ENCODE measurements around the gene DPP4.

- TF ChIP-seq CTCF (IDR thresholded peaks at IDR 0.05; ENCODE audit: extremely low read depth in 1 of 2, insufficient read depth in 1 of 2, low read depth in 1 of 2, low read length in 2 of 2) (no peak), POLR2A (IDR thresholded peaks at IDR 0.05; ENCODE audit: low read depth, low read length) (no peak), EZH2 (IDR thresholded peaks at IDR 0.05; ENCODE audit: borderline replicate concordance, low read depth, low read length, severe bottlenecking) (no peak), MAX (IDR thresholded peaks at IDR 0.05; ENCODE audit: insufficient read depth, insufficient read length) (no peak), POLR2AphosphoS5 (IDR thresholded peaks at IDR 0.05; ENCODE audit: insufficient read depth, low read depth, low read length) (no peak), MYC (IDR thresholded peaks at IDR 0.05; ENCODE audit: low read depth, low read length) (no peak), JUN (IDR thresholded peaks at IDR 0.05; ENCODE audit: borderline replicate concordance, insufficient read depth, insufficient read length, low read depth) (no peak), FOS (IDR thresholded peaks at IDR 0.05; ENCODE audit: borderline replicate concordance, insufficient read depth, low read length) (no peak)
Measured at GRCh38 chr2:161983866-161984265, 90.1 kb downstream of the DPP4 start.
